HG02678 (cell line): ENCODE results near the gene MRPL11.
"Not testable (repeated sequence)": the region's sequence is repeated elsewhere in the genome, so short reads cannot be mapped to it uniquely, and the experiment has no call there.

Experiments used
- ATAC-seq: cut with Tn5 transposase; IDR thresholded peaks from one replicate; pipeline ENCODE4 v1.9.1; 2021; ENCODE audit warnings: mild to moderate bottlenecking, moderate library complexity; ENCODE audit not compliant: unreplicated experiment

MRPL11 gene

DNA sequence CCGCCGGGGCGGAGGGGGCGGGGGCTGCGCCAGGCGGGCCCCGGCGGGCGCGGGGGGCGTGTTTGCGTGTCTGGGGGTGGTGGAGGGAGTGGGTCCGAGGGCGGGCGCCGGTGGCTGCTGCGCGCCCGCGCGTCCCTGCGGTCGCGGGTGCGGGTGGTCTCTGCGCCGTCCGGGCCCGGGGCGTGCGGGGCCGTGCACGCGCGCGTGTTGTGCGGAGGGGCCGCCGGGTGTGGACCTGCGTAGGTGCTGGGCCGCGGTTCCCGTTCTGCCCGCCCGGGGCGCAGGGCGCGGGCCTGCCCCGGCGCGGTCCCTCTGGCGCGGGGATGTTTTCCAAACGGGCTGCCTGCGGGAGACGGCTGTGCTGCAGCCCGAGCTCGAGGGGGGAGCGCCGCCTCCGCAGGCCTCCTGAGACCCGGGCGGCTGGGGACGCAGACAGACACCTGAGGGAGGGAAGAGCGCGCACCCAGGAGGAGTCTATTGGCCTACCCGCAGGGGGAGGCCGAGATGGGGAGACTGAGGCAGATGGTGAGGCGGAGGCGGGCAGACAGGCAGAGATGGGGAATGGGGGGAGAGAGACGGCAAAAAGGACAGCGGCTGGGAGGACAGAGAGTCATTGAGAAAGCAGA is 28.5 kb upstream of the MRPL11 start:
- peak; percentile 26 for ATAC-seq

DNA sequence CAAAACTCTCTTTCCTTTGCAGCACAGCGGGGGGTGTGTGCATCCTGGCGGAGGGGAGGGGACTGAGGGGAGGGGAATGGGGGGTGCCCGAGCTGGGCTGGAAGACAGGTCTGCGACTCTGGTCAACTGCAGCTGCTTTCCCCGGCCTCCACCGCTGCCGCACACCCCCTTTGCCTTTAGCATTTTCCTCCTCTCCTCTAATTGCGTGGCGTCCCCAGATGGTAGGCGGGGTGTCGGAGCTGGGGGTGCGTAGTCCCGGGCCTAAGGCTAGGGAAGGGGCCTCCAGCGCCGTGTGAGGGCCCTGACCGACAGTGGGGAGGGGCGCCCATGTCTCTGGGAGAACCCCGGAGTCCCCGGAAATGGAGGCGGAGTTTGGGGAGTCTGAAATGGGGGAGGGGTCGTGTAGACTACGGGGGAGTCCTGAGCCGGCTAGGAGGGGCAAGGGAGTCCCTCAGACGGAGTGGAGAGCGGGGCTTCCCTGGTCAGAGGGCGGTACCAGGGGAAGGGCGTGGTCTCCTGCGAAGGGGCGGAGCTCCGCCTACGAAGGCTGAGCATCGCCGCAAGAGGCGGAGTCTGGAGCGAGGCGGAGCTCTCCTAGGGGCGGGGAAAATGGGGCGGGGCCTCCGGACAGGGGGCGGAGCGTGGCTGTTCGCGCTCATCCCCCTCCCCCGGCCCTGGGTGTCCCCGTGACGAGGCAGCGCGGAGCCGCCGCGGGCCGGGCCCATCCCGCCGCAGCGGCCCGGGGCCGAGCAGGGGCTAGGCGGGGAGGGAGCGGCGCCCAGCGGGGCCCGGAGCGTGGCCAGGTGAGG is 27.8 kb upstream of the MRPL11 start, which contains the start of gene PELI3:
TSS of gene PELI3 (plus strand) at position 681 of the 809 bp plus-strand sequence. CDS start 1,224 bp downstream, outside the sequence.
- ATAC-seq, result peak; percentile 86

DNA sequence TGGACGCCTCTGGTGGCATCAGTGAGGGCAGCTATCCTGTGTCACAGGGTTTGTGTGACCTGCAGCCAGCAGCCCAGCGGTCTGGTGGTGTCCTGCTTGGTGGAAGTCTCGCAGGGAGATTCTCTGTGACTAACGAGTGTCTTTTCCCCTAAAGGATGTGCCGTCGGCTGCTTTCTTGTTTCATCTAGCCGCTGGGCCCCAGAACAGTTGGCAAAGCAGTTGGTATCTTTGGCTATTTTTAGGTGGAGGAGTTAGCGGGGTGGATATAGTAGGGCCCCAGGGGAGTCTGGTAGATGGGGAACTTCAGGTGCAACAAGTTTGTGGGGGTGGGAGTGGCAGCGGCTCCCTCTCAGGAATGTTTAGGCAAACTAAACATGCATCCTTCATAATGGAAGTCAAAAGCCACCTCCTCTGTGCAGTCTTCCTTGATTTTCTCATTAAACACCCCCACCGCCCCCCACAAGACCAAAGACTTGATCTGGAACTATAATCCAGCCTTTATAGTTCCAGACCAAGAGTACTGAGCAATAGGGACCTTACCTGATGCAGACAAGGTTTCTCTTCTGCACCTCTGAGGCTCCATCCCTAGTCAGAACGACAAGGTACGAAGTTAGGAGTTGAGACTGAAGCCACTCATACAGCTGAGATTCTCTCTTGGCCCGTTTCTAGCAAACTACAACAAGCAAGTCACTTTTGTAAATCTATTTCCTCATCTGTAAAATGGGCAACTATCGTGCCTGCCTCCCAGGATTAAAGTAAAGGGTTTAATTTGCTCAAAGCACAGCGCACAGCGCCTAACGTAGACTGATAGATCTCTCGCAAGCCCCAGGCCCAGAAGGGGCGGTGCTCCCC is 27.0 kb upstream of the MRPL11 start:
- ATAC-seq, result no peak

DNA sequence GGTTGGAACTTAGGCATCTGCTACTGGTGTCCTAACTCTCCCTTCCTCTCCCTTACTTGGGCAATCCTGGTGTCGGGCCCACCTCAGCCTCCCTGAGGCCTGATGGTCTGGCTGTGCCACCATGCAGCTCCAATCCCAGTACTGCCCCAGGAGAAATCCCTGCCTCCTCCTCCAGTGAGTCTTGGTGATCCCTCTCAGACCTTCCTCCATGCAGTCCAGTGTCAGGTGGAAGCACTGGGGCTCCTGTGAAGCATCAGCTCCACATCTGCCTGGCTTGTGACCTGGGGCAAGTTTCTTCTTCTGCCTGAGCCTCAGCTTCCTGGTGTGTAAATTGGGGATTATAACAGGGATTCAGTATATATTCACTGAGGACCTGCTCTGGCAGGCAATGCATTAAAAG is 26.3 kb upstream of the MRPL11 start:
- ATAC-seq, result no peak

DNA sequence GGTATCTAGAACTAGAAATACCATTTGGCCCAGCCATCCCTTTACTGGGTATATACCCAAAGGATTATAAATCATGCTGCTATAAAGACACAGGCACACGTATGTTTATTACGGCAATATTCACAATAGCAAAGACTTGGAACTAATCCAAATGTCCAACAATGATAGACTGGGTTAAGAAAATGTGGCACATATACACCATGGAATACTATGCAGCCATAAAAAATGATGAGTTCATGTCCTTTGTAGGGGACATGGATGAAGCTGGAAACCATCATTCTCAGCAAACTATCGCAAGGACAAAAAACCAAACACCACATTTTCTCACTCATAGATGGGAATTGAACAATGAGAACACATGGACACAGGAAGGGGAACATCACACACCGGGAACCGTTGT is 25.5 kb upstream of the MRPL11 start:
- ATAC-seq, result not testable (repeated sequence)

DNA sequence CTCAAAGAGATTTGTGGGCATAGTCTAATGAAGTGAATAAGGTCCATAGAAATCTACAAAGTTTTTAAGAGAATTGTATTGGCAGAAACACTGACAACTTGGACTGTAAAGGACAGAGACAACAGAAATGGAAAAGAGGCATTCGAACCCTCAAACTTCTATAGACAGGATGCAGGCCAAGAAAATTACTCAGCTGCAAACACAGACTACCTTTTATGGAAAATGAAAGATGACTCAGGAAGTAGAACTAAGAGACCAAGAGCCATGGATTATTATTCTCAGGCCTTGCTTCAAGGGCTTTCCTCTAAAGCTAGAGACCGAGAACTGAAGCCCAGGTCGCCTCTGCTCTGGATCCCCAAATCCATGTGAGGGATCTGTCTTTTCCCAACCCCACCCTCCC is 24.3 kb upstream of the MRPL11 start:
- ATAC-seq, result no peak

DNA sequence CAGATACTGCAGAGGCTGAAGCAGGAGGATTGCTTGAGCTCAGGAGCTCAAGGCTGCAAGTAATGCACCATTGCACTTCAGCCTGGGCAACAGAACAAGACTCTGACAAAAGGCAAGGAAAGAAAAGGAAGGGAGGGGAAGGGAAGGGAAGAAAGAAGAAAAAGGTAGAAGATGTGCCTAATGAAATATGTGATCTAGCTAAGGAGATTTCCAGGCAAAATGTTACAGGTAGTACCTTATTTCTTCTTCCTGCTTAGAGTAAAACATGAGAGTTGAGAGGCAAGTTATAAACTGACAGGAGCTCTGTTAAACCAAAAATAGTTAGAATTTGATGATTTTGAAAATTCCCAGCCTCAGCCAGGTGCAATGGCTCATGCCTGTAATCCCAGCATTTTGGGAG is 23.4 kb upstream of the MRPL11 start:
- ATAC-seq, result no peak

DNA sequence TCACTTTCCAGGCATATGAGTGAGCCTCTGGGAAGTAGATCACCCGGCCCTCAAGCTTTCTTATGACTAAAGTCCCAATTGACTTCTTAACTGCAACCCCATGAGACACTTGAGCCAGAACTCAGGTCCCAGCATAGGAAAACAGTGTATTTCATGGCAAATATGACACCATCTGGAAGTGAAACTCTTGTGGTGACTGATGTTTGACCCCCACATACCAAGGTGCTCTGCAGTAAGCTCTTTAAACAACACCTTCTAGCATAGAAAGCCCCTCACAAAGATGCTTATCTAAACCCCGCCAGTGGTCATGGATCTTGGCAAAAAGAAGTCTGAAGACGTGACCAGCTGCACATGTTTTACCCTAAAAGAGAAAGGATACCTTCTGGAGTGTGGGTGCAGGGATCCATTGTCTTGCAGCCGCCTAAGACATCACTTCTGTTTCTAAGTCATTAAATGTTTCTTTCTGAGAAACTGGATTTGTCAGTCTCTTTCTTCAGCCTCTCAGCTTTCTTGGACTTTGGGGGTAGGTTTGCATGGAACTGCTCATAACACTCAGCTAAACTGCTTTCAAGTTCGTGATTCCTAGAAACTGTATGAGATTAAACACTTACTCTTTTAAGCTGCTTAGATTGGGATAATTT is 20.6 kb upstream of the MRPL11 start:
- ATAC-seq, result peak; percentile 54

DNA sequence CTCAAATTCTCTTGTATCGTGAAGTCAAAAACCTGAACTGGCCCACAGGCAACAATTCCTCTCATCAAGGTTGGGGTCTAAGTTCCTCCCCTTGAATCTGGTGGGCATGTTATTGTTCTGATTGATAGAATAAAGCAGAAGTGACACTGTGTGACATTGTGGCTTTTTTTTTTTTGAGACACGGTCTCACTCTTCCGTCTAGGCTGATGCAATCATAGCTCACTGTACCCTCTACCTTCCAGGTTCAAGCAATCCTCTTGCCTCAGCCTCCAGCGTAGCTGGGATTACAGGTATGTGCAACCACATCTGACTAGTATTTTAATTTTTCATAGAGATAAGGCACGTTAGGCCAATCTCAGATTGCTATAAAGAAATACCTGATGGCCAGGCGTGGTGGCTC is 19.2 kb upstream of the MRPL11 start:
- ATAC-seq, result no peak

DNA sequence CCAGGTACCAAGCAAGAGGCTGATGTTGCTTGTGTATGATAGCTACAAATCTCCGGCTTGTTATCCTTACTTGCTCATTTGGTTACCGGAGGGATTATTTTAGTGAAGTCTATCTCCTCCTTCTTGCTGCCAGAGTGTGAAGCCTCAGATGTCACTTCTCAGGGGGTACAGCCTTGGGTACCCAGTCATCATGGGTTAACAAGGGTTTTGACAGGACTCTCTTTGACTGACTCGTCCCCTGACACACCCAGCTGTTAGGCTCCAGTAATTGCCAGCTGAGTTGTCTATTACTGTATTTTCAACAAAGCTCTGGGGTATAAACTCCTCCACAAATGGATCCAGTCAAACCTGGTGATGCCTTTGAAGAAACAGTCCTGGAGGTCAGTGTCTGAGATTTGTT is 16.2 kb upstream of the MRPL11 start:
- no peak for ATAC-seq

DNA sequence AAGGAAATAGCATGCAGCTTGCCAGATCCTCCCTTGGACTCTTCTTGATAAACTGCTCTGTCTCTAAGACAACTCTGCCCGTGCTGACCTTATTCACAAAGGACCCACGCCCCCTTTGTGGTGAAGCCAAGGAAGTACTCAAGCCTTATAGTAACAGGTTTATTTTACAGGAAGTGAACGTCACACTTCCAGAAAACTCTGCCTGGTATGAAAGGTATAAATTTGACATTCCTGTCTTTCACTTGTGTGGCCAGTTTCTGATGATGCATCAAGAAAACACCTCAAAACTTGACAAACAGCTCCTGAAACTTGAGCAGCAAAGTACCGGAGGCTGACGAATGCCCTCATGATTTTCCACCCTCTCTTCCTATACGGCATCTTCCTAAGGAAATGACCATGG is 15.6 kb upstream of the MRPL11 start:
- no peak for ATAC-seq

DNA sequence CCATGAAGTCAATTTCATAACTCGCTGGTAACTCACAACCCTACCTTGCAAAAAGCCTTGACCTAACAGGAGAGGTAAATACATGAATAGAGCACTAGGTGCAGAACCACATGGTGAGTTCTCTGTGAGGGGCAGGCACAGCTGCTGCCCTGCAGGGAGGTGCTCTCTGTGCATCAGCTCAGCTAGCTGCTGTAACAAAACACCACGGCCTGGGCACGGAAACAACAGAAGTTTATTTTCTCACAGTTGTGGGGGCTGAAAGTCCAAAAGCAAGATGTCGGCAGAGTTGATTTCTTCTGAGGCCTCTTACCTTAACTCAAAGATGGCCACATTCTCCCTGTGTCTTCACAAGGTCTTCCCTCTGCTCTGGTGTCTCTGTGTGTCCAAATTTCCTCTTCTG is 13.0 kb upstream of the MRPL11 start:
- ATAC-seq, result no peak

DNA sequence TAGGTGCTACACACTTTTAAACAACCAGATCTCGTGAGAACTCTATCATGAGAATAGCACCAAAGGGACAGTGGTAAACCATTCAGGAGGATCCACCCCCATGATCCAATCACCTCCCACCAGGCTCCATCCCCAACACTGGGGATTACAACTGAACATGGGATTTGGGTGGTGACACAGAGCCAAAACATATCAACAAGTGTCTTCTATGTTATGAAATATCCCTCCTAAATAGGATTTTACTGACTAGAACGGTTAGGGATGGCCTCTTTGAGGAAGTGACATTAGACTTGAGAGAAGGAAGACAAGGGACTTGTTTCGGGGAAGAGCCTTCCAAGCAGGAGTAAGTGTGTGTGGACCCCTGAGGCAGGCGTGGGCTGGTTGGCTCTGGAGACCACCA is 11.9 kb upstream of the MRPL11 start:
- no peak for ATAC-seq

DNA sequence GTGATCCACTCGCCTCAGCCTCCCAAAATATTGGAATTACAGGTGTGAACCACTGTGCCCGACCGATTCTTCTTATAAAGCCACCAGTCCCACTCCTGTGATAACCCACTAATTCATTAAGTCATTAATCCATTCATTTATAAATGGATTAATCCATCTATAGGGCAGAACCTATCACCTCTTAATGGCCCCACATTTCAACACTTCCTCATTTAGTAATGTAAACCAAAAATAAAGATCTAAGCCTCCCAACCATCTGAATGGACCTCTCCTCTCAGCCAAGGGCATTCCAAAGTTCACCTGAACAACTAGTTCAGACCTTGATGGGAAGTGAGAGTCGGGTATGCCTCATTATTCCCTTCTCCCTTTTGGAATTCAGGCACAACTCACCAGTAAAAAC is 9.9 kb upstream of the MRPL11 start:
- ATAC-seq, result no peak

DNA sequence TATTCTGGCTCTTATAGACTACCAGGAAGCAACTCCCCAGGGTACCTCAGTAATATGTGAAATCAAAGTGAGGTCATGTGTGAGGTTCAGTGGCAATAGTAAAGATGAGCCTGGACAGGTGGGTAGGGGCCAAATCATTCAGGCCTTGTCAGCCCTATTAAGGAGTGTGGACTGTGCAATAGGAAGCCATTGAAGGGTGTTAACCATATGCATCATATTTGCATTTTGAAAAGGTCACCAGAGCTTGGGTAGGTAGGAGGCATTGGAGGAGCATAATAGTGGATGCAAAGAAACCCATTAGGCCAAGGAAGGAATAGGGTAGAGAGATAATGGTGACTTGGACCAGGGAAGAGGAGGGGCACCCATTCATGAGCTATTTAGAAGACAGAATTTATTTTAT is 8.4 kb upstream of the MRPL11 start:
- ATAC-seq, result no peak

DNA sequence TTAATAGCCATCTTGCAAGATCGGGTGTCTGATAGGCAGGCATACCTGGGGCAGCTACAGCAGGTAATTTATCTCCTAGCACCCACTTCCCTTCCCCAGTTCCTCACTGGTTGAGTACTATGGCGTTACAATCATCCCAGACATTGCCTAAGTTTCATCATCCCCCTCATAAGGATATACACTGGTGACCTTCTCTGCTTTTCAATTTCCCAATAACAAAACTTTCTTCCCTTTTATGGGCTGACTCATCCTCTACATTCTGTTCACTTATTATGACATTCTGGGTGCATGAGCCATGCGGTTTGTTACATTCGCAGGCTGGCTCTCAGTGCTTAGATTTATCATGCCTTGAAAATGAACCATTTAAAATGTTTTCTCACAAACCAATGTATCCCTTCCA is 5.0 kb upstream of the MRPL11 start:
- no peak for ATAC-seq

DNA sequence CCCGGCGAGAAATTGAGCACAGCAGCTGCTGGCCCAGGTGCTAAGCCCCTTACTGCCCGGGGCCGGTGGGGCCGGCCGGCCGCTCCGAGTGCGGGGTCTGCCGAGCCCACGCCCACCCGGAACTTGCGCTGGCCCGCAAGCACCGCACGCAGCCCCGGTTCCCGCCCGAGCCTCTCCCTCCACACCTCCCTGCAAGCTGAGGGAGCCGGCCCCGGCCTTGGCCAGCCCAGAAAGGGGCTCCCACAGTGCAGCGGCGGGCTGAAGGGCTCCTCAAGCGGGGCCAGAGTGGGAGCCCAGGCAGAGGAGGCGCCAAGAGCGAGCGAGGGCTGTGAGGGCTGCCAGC is 2.3 kb upstream of the MRPL11 start:
- not testable (repeated sequence) for ATAC-seq

DNA sequence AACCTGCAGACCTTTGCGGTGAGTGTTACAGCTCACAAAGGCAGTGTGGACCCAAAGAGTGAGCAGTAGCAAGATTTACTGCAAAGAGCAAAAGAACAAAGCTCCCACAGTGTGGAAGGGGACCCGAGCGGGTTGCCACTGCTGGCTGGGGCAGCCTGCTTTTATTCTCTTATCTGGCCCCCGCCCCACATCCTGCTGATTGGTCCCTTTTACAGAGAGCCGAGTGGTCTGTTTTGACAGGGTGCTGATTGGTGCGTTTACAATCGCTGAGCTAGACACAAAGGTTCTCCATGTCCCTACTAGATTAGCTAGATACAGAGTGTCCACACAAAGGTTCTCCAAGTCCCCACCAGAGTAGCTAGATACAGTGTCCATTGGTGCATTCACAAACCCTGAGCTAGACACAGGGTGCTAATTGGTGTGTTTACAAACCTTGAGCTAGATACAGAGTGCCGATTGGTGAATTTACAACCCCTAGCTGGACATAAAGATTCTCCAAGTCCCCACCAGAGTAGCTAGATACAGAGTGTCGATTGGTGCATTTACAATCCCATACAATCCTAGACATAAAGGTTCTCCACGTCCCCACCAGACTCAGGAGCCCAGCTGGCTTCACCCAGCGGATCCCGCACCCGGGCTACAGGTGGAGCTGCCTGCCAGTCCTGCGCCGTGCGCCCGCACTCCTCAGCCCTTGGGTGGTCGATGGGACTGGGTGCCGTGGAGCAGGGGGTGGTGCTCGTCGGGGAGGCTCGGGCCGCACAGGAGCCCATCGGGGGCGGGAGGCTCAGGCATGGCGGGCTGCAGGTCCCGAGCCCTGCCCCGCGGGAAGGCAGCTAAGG is 1.7 kb upstream of the MRPL11 start:
- ATAC-seq, result not testable (repeated sequence)

DNA sequence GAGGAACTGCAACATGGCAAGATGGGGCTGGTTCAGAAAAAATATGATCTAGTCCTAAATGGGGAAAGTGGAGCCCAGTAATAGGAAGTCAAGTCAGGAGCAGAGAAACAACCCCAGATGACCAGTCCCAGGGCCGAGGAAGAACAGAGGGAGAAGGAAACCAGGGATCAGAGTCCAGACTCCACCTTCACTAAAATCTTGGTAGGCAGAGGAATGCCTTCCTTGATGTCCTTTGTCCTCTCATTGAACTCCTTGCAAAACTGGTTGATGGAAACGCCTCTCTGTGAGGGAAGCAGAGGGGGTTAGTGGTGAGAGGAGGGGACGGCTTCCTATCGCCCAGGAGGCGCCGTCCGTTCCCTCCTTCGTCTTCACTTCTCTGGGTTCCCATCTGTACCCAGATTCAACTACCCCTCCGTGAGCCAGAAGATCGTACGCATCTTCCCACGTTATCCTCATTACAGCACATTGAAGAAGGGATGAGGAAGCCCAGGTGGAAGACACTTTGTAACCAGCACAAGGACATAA is 607 bp downstream of the MRPL11 start:
- ATAC-seq, result no peak

DNA sequence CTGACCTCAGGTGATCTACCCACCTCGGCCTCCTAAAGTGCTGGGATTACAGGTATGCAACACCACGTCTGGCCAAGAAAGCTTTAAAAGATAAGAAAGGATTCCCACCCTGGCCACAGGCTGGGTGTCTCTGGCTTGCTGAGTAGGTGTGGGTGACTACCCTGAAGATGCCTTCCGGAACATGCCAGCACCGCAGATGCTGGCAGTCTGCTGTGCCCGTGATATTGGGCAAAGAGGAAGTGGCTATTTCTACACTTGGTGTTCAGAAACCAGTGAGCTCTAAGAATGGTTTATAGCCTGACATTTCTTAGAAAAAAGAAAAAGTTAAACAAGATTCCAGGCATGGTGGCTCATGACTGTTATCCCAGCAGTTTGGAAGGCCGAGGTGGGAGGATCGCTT is 6.1 kb downstream of the MRPL11 start:
- ATAC-seq, result no peak
